Neural progenitor cell (in vitro differentiated cells): Measurements from ENCODE around the gene CD44. TPM values are rescaled to one million over a fixed set of nuclear protein-coding genes. Genes with fewer than 3 reads are reported as not detected.
A peak's percentile ranks its signal among the peaks of the same experiment; 100 is the strongest.

Experiments
- DNase-seq: peaks from one replicate; pipeline ENCODE4 v3.0.0-alpha.2; 2016; ENCODE audit warnings: low spot score
- H2AFZ ChIP-seq: fragments of 200-600 bp; sonication (generic); replicated peaks from 2 replicates; pipeline ENCODE4 v1.6.1; 2016; ENCODE audit warnings: antibody characterized with exemption
- H3F3A ChIP-seq: fragments of 200-600 bp; sonication (generic); 2 replicates; pipeline ENCODE4 v1.6.1; 2016; ENCODE audit warnings: antibody characterized with exemption, low read depth
- H3K27ac ChIP-seq: fragments of 200-600 bp; sonication (generic); 2 replicates; pipeline ENCODE4 v1.5.1; 2016; ENCODE audit warnings: mild to moderate bottlenecking
- H3K27me3 ChIP-seq: fragments of 200-600 bp; sonication (generic); 2 replicates; pipeline ENCODE4 v1.6.1; 2016; ENCODE audit warnings: mild to moderate bottlenecking, moderate library complexity
- H3K36me3 ChIP-seq: fragments of 200-600 bp; sonication (generic); 2 replicates; pipeline ENCODE4 v1.5.1; 2016
- H3K4me1 ChIP-seq: fragments of 200-600 bp; sonication (generic); 2 replicates; pipeline ENCODE4 v1.6.1; 2016; ENCODE audit warnings: mixed run types
- H3K4me2 ChIP-seq: fragments of 200-600 bp; sonication (generic); 2 replicates; pipeline ENCODE4 v1.6.1; 2016
- H3K4me3 ChIP-seq: fragments of 200-600 bp; sonication (generic); 2 replicates; pipeline ENCODE4 v1.5.1; 2016
- H3K79me2 ChIP-seq: fragments of 200-600 bp; sonication (generic); 2 replicates; pipeline ENCODE4 v1.6.1; 2016; ENCODE audit warnings: low read depth
- H3K9ac ChIP-seq: fragments of 200-600 bp; sonication (generic); 2 replicates; pipeline ENCODE4 v1.6.1; 2016
- H3K9me3 ChIP-seq: fragments of 200-600 bp; sonication (generic); 2 replicates; pipeline ENCODE4 v1.5.1; 2016; ENCODE audit warnings: low read depth
- H4K20me1 ChIP-seq: fragments of 200-600 bp; sonication (generic); 2 replicates; pipeline ENCODE4 v1.6.1; 2016; ENCODE audit warnings: low read depth
- H3K27ac Mint-ChIP-seq: 3 replicates; pipeline ENCODE4 v1.8.0; 2021; ENCODE audit warnings: mixed read lengths
- H3K27me3 Mint-ChIP-seq: 2 replicates; pipeline ENCODE4 v1.8.0; 2022; ENCODE audit warnings: low read depth, mild to moderate bottlenecking, inconsistent platforms, moderate library complexity, mixed read lengths; ENCODE audit not compliant: insufficient read depth
- H3K36me3 Mint-ChIP-seq: 3 replicates; pipeline ENCODE4 v1.8.0; 2021; ENCODE audit warnings: mixed read lengths
- H3K4me1 Mint-ChIP-seq: 3 replicates; pipeline ENCODE4 v1.8.0; 2021; ENCODE audit warnings: mixed read lengths
- H3K4me3 Mint-ChIP-seq: 3 replicates; pipeline ENCODE4 v1.8.0; 2021; ENCODE audit warnings: mild to moderate bottlenecking, moderate library complexity, mixed read lengths
- H3K9me3 Mint-ChIP-seq: 3 replicates; pipeline ENCODE4 v1.8.0; 2020; ENCODE audit warnings: mixed read lengths
- CTCF ChIP-seq: fragments of 200-600 bp; sonication (generic); IDR thresholded peaks from 2 replicates; pipeline ENCODE4 v1.5.1; 2017; ENCODE audit warnings: antibody characterized with exemption, mild to moderate bottlenecking
- EZH2 ChIP-seq: fragments of 200-600 bp; sonication (generic); IDR thresholded peaks from 2 replicates; pipeline ENCODE4 v1.6.1; 2017; ENCODE audit warnings: antibody characterized with exemption, mild to moderate bottlenecking, moderate library complexity
- EZH2phosphoT487 ChIP-seq: fragments of 200-600 bp; sonication (generic); IDR thresholded peaks from 2 replicates; pipeline ENCODE4 v1.6.1; 2017; ENCODE audit warnings: antibody characterized with exemption
- total RNA-seq: library from RNA; depleted of rRNA; stranded (reverse); fragments of >200 nt; gene quantifications from 2 replicates; pipeline ENCODE4 v1.2.3, GENCODE V29; 2015; ENCODE audit warnings: low replicate concordance

CD44 gene
- total RNA-seq, 1 donor from 2014 or later, result 1.4 TPM

GRCh38 chr11:35237860-35238715 lies 99.1 kb downstream of the CD44 start:
- no peak overlapping the region for H3K4me3 Mint-ChIP-seq
- Histone ChIP-seq H3K36me3 (no peaks in the 10 kb centered on the region), H3K27me3 (no peaks in the 10 kb centered on the region), H3K9me3 (no peaks in the 10 kb centered on the region), H4K20me1 (no peaks in the 10 kb centered on the region), H3F3A (no peaks in the 10 kb centered on the region), H3K27ac (no peak overlapping the region), H3K4me3 (peak overlapping the region; percentile 28), H3K79me2 (no peaks in the 10 kb centered on the region), H3K9ac (no peak overlapping the region), H3K4me1 (peaks cover 3% of the 10 kb centered on the region), H2AFZ (peak overlapping the region; percentile 94), H3K4me2 (peak overlapping the region; percentile 48)
- TF ChIP-seq CTCF (peak; percentile 99), EZH2 (no peak), EZH2phosphoT487 (no peak)
- H3K27me3 Mint-ChIP-seq, result peaks cover 5% of the 10 kb centered on the region
- no peaks in the 10 kb centered on the region for H3K36me3 Mint-ChIP-seq
- DNase-seq, result peak; percentile 90
- H3K27ac Mint-ChIP-seq, result no peak overlapping the region
- peaks cover 10% of the 10 kb centered on the region for H3K4me1 Mint-ChIP-seq
- peaks cover 5% of the 10 kb centered on the region for H3K9me3 Mint-ChIP-seq

GRCh38 chr11:35238882-35239281 lies 99.9 kb downstream of the CD44 start:
- Histone ChIP-seq H3K4me1 (peaks cover 3% of the 10 kb centered on the region), H2AFZ (no peak overlapping the region), H3K79me2 (no peaks in the 10 kb centered on the region), H3K36me3 (no peaks in the 10 kb centered on the region), H3K4me2 (no peak overlapping the region), H4K20me1 (no peaks in the 10 kb centered on the region), H3K4me3 (no peak overlapping the region), H3K27me3 (no peaks in the 10 kb centered on the region), H3K9ac (no peak overlapping the region), H3F3A (no peaks in the 10 kb centered on the region), H3K9me3 (no peaks in the 10 kb centered on the region), H3K27ac (no peak overlapping the region)
- H3K27me3 Mint-ChIP-seq, result peaks cover 5% of the 10 kb centered on the region
- peaks cover 4% of the 10 kb centered on the region for H3K9me3 Mint-ChIP-seq
- no peaks in the 10 kb centered on the region for H3K36me3 Mint-ChIP-seq
- peaks cover 10% of the 10 kb centered on the region for H3K4me1 Mint-ChIP-seq
- no peak overlapping the region for H3K4me3 Mint-ChIP-seq
- no peak overlapping the region for H3K27ac Mint-ChIP-seq
- TF ChIP-seq EZH2, result no peak
- TF ChIP-seq EZH2phosphoT487, result no peak
- no peak for DNase-seq

GRCh38 chr11:35239471-35240075 lies 100.6 kb downstream of the CD44 start:
- H3K27me3 ChIP-seq, result no peaks in the 10 kb centered on the region
- no peaks in the 10 kb centered on the region for H4K20me1 ChIP-seq
- H3K9me3 ChIP-seq, result no peaks in the 10 kb centered on the region
- Mint-ChIP-seq H3K27ac (no peak overlapping the region), H3K9me3 (peaks cover 3% of the 10 kb centered on the region), H3K4me3 (no peak overlapping the region), H3K27me3 (peaks cover 5% of the 10 kb centered on the region), H3K36me3 (no peaks in the 10 kb centered on the region), H3K4me1 (peaks cover 10% of the 10 kb centered on the region)
- H3K79me2 ChIP-seq, result no peaks in the 10 kb centered on the region
- TF ChIP-seq EZH2 (no peak), EZH2phosphoT487 (no peak)
- no peaks in the 10 kb centered on the region for H3K36me3 ChIP-seq
- no peak for DNase-seq
- no peak overlapping the region for H3K9ac ChIP-seq
- no peak overlapping the region for H3K4me2 ChIP-seq
- no peak overlapping the region for H3K4me3 ChIP-seq
- H3F3A ChIP-seq, result no peaks in the 10 kb centered on the region
- peaks cover 3% of the 10 kb centered on the region for H3K4me1 ChIP-seq
- H2AFZ ChIP-seq, result no peak overlapping the region
- no peak overlapping the region for H3K27ac ChIP-seq

GRCh38 chr11:35241083-35241482 lies 102.1 kb downstream of the CD44 start:
- DNase-seq, result no peak
- no peaks in the 10 kb centered on the region for H3F3A ChIP-seq
- no peak overlapping the region for H2AFZ ChIP-seq
- TF ChIP-seq CTCF (no peak), EZH2phosphoT487 (no peak)
- H3K27ac ChIP-seq, result no peak overlapping the region
- no peaks in the 10 kb centered on the region for H3K36me3 ChIP-seq
- Mint-ChIP-seq H3K36me3 (no peaks in the 10 kb centered on the region), H3K9me3 (no peaks in the 10 kb centered on the region), H3K4me3 (no peak overlapping the region), H3K27ac (no peak overlapping the region), H3K27me3 (peaks cover 5% of the 10 kb centered on the region), H3K4me1 (peaks cover 10% of the 10 kb centered on the region)
- no peaks in the 10 kb centered on the region for H3K27me3 ChIP-seq
- no peak overlapping the region for H3K4me3 ChIP-seq
- H3K9ac ChIP-seq, result no peak overlapping the region
- H3K4me2 ChIP-seq, result no peak overlapping the region
- H3K4me1 ChIP-seq, result peaks cover 3% of the 10 kb centered on the region
- no peaks in the 10 kb centered on the region for H3K79me2 ChIP-seq
- H3K9me3 ChIP-seq, result no peaks in the 10 kb centered on the region
- H4K20me1 ChIP-seq, result no peaks in the 10 kb centered on the region
